ES-I3 (cell line): ENCODE measurements around the gene ADPRS.

ENCODE experiments used
- H3K36me3 ChIP-seq: 2 replicates; pipeline ENCODE4 v1.6.1; 2013; ENCODE audit warnings: mild to moderate bottlenecking, low read length, control low read depth, moderate library complexity; ENCODE audit not compliant: insufficient read depth
- H3K4me1 ChIP-seq: 2 replicates; pipeline ENCODE4 v1.6.1; 2013; ENCODE audit warnings: mild to moderate bottlenecking, control low read depth, low read length; ENCODE audit not compliant: insufficient read depth
- H3K9ac ChIP-seq: 2 replicates; pipeline ENCODE4 v1.6.1; 2013; ENCODE audit warnings: low read depth, mild to moderate bottlenecking, low read length, moderate library complexity
- H3K9me3 ChIP-seq: 2 replicates; pipeline ENCODE4 v1.6.1; 2013; ENCODE audit warnings: mild to moderate bottlenecking, low read length, moderate library complexity; ENCODE audit not compliant: control insufficient read depth, insufficient read depth

The ADPRS gene

DNA sequence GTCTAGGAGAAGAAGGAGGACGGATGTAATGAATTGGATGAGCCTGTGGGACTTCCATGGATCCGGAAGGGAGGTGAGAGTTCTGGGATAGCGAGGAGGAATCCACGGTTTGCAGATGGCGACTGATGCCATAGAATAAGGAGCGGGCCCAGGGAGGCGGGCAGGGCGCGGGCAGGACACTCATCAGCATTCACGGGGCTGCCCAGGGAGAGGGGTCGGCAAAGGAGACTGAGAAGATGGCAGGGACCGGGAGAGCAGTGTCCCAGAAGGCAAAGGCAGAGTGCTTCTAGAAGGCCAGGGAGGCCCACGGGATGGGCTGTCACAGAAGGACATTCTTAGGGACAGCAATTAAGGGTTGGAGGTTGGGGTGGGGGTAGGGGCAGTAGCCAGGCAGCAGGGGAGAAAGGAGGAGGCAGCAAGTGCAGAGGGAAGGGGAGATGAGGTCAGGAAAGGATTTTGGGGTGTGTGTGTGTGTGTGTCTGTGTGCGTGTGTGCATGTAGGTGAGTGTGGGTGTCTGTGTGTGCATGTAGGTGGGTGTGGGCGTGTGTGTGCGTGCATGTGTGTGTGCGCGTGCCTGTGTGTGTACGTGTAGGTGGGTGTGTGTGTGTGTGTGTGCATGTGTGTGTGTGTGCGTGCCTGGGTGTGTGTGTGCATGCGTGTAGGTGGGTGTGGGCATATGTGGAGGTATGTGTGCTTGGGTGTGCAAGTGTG is 37.5 kb downstream of the ADPRS start:
- H3K4me1 ChIP-seq, result no peaks in the 10 kb centered on the region
- H3K9ac ChIP-seq, result no peak overlapping the region
- no peaks in the 10 kb centered on the region for H3K9me3 ChIP-seq
- no peaks in the 10 kb centered on the region for H3K36me3 ChIP-seq

DNA sequence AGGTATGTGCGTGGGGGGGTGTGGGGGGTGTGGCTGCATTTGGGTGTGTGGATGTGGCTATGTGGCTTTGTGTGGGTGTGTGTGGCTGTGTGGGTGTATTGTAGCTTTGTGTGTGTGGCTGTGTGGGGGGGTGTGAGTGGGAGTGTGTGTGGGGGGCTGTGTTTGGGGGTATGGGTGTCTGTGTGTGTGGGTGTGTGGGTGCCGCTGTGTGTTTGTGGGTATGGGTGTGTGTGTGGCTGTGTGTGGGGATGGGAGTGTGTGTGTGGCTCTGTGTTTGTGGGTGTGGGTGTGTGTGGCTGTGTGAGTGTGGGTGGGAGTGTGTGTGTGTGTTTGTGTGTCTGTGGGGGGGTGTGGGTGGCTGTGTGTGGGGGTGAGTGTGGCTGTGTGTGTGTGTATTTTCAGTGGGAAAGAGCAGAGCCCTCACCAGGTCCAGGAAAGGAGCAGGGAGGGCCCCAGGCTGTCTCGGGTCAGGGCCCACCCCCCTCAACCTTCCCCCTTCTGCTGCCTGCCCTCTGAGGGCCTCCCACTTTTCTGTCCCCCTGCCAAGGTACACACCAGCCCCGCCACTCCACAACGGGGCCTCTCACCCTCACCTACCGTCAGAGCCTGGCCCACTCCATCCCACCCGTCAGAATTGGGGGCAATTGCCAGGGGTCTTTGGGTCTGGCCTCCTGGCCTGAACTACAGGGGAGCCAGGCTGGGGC is 38.3 kb downstream of the ADPRS start:
- Histone ChIP-seq H3K9ac (no peak overlapping the region), H3K36me3 (no peaks in the 10 kb centered on the region), H3K4me1 (no peaks in the 10 kb centered on the region), H3K9me3 (no peaks in the 10 kb centered on the region)

DNA sequence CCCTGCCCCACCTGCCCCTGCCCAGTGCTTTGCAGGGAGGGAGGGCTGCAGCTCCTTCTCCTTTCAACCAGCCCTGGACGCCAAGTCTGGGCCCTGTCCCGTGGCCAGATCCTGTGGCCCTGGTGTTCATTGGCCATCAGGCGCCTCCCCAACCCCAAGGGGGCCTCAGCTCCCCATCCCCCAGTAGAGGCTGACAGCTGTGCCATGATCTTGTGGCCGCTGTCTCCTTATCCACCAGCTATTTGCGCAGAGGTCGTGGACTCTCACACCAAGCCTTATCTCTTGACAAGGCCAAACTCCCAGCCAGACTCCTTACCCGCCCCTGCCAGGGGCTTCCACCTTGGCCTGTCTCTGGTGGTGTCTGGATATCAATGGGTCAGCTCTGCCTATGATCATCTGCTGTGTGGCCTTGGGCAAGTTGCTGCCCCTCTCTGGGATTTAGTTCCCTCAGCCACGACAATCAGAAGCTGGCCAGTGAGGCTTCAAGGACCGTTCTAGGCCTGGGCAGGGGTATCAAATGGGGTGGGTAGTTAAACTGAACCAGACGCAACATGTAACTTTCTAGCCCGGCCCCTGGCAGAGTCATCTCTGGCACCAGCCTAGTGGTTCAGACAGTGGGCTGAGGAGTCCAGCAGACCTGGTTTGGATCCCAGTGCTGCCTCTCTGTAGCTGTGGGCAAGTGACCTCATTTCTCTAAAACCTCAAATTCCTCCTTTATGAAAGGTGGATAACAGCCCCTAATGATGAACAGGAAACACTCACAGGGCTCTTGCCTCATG is 39.6 kb downstream of the ADPRS start:
- Histone ChIP-seq H3K9me3 (no peaks in the 10 kb centered on the region), H3K36me3 (no peaks in the 10 kb centered on the region), H3K9ac (no peak overlapping the region), H3K4me1 (0 out of 2 replicates have a peak, but pooled peaks cover under 1% of the 10 kb centered on the region)

DNA sequence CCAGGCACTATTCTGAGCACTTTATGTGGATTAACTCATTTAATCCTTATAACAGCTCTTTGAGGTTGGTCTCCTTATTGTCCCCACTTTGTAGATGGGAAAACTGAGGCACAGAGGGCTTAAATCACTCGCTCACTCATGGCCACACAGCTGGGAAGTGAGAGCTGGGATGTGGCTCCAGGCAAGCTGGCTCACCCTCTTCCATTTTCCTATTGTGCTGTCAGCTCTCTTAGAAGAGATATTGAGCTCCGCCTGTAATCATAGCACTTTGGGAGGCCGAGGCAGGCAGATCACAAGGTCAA is 40.2 kb downstream of the ADPRS start:
- H3K36me3 ChIP-seq, result no peaks in the 10 kb centered on the region
- no peaks in the 10 kb centered on the region for H3K9me3 ChIP-seq
- H3K9ac ChIP-seq, result no peak overlapping the region
- H3K4me1 ChIP-seq, result 0 out of 2 replicates have a peak, but pooled peaks cover 6% of the 10 kb centered on the region

DNA sequence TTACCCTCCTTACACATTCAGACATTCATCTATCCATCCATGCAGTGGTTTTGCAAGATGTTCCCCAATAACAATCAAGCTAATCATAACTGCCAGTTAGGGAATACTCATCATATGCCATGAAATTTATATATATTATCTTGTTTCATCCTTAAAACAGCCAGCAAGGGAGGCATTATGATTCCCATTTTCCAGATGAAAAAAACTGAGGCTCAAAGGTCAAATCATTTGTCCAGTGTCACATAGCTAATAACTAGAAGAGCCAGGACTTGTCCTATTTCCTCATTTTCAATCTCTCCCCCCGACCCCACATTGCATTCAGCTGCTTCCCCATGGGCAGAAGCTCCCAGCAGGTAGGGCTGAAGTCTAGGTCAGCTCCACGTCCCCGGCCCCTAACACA is 43.3 kb downstream of the ADPRS start:
- no peaks in the 10 kb centered on the region for H3K36me3 ChIP-seq
- peaks cover 15% of the 10 kb centered on the region; the same call in 1 of the 2 replicates for H3K4me1 ChIP-seq
- no peaks in the 10 kb centered on the region for H3K9me3 ChIP-seq
- no peak overlapping the region for H3K9ac ChIP-seq

DNA sequence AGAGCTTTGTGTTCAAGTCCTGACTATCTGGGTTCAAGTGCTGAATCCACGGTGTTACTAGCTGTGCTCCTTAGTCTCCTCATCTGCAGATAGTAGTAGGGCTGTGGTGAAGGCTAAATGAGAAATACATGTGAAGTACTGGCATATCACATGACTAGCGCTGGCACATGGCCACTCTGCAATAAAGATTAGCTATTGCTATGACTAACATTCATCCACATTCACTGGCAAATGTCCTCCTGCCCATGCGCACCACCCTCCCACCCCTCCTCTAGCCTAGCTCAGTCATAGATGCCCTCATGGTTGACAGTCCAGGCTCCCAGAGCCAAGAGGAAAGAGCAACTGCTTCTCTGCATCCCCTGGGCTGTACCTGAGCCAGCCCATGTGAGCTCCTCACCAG is 44.8 kb downstream of the ADPRS start:
- no peaks in the 10 kb centered on the region for H3K9me3 ChIP-seq
- no peaks in the 10 kb centered on the region; the same call in 1 of the 2 replicates for H3K36me3 ChIP-seq
- peaks cover 15% of the 10 kb centered on the region; the same call in 1 of the 2 replicates for H3K4me1 ChIP-seq
- no peak overlapping the region for H3K9ac ChIP-seq

DNA sequence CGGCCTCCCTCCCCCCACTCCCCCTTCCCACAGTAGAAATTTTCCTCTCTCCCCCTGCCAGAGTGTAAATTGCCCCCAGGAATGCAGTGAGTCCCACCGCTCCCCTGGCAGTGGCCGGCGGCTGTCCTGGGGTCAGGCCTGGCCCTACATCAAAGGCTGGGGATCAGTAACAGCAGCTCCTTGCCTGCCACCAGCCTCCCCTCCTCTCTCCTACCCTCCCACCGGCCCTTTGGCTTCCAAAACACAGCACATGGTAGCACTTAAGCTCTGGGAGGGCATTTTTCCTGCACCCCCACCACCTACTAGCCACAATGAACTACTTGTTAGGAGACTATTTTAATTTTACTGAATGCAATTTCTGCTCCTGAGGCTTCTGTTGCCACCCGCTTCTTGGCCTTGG is 45.3 kb downstream of the ADPRS start:
- Histone ChIP-seq H3K36me3 (no peaks in the 10 kb centered on the region; the same call in 1 of the 2 replicates), H3K9ac (no peak overlapping the region)

DNA sequence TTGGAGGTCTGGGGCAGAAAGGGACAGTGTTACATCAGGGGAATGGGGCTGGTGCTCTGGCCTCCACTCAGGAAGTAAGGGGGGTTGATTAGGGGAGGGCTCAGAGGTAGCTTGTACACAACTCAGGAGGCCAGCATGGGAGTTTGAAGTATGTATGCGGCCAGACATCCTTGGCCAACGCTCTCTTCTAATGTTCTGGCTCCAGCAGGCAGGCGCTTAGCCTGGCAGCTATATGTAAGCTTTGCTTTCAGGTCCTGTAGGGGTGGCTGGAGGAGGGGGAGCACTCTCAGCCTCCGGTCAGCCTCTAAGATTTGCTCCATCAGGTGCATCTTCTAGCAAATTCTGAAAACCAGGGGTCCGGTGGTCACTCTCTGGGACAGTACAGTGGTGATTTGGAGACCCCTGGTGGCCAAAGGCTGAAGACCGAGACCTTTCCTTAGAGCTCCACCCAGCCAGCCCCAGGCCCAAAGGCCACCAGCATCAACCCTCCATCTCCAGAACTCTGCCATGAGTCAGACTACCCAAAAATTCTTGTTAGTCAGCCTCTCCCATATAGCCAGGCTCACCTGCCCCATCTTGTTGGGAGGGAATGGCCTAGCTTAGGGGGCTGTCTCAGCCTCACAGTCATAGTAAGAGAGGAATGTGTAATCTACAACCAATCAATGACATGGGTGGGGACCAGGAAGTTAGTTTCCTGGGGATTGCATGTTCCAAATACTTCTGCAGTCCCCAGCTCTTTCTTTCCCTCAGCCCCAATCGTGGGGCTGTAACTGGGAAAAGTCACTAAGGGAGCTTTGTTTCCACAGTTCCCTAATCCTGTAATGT is 46.0 kb downstream of the ADPRS start:
- H3K9ac ChIP-seq, result no peak overlapping the region
- no peaks in the 10 kb centered on the region for H3K9me3 ChIP-seq
- H3K4me1 ChIP-seq, result peaks cover 15% of the 10 kb centered on the region; the same call in 1 of the 2 replicates
- no peaks in the 10 kb centered on the region; the same call in 1 of the 2 replicates for H3K36me3 ChIP-seq

More for the DNA sequence above, 45.3 kb downstream of the ADPRS start:
- peaks cover 15% of the 10 kb centered on the region; the same call in 1 of the 2 replicates for H3K4me1 ChIP-seq
- no peaks in the 10 kb centered on the region for H3K9me3 ChIP-seq

DNA sequence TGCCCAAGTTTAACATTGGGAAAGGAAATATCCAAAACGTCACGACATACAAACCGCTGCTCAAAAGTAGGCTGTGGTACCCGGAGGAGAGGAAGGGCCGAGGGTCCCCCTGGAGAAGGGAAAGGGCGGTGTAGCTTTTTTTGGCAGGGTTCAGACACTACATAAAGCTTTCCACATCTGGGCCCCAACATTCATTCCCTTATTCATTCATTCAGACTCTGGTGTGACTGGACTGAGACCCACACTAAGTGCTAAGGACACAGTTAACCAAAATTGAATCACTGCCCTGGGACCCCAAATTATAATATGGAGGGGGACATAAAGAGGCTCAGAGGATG is 46.6 kb downstream of the ADPRS start:
- H3K9me3 ChIP-seq, result no peaks in the 10 kb centered on the region
- H3K4me1 ChIP-seq, result peaks cover 15% of the 10 kb centered on the region; the same call in 1 of the 2 replicates
- H3K9ac ChIP-seq, result no peak overlapping the region
- H3K36me3 ChIP-seq, result no peaks in the 10 kb centered on the region; the same call in 1 of the 2 replicates

DNA sequence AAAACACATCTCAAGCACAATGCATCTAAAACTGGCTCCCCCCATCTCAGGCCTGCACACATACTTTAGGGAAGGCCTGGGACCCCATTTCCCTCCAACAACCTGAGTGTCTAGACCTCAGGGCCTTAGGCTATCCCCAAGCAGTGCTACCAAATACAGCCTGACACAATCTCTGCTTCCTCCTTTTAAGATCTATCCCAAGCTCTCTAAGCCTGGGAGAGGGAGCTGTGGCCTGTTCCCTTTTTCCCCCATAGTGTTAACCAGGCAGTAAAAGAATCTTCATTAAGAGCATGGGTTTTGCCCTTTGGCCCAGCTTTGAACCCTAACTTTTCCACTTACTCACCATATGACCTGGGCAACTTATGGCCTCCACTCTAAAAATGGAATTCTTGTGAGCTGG is 47.1 kb downstream of the ADPRS start:
- H3K36me3 ChIP-seq, result no peaks in the 10 kb centered on the region; the same call in 1 of the 2 replicates
- no peaks in the 10 kb centered on the region for H3K9me3 ChIP-seq
- H3K9ac ChIP-seq, result no peak overlapping the region
- H3K4me1 ChIP-seq, result peaks cover 15% of the 10 kb centered on the region; the same call in 1 of the 2 replicates

DNA sequence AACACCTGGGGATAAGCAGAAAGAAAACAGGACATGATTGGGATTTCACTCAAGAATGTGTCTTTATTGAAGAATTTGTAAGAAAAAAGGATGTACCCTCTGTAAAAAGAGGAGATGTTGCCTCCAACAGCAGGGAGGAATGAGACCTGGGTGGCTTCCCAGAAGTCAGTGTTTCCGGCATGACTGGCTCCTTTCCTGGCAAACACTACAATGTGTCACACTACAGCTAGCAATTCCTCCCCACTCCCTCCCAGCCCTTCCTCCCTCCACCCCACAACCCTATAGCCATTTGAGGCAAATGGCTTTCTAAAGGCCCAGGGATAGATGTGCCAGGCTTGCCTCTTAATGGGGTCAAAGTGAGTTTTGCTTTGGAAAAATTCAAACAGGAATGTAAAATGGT is 47.8 kb downstream of the ADPRS start:
- H3K36me3 ChIP-seq, result no peaks in the 10 kb centered on the region; the same call in 1 of the 2 replicates
- peaks cover 15% of the 10 kb centered on the region; the same call in 1 of the 2 replicates for H3K4me1 ChIP-seq

DNA sequence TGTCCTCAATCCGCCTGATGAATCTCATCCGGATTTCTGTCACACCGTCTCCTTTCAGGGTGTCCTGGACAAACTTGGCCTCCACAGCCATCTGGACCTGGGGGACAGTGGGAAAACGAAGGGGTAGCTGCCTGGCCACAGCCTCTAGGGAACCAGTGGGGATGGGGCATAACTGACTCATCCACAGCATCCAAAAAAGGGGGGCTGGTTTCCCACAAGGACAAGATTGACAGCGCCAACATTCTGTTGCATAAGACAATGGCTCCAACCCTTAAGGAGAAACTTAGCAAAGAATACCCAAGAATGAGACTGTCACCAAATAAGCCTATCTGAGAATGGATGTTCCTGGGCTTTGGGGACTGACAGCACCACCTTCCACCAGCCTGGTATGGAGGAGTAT is 48.5 kb downstream of the ADPRS start:
- no peaks in the 10 kb centered on the region for H3K9me3 ChIP-seq
- H3K9ac ChIP-seq, result no peak overlapping the region
- H3K4me1 ChIP-seq, result peaks cover 15% of the 10 kb centered on the region; the same call in 1 of the 2 replicates
- H3K36me3 ChIP-seq, result no peaks in the 10 kb centered on the region; the same call in 1 of the 2 replicates

More for the DNA sequence above, 47.8 kb downstream of the ADPRS start:
- Histone ChIP-seq H3K9me3 (no peaks in the 10 kb centered on the region), H3K9ac (no peak overlapping the region)

DNA sequence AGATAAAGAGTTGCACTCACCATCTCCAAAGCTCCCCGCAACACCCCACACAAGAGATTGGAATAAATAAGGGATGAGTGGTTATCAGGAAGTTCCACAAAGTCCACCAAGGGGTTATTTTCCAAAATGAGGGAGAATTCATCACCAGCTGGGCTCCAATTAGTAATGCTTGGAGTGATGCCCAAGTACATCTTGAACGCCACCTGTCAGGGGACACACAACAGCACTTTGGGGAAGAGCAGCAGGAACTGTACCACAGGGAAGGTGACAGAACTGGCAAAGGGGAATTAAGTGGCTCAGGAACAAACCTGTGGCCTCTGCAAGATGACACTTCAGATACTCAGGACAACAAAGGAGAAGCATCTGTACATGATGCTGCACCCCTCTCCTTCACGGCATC is 49.1 kb downstream of the ADPRS start:
- H3K36me3 ChIP-seq, result no peaks in the 10 kb centered on the region; the same call in 1 of the 2 replicates
- peaks cover 15% of the 10 kb centered on the region; the same call in 1 of the 2 replicates for H3K4me1 ChIP-seq
- no peak overlapping the region for H3K9ac ChIP-seq
- H3K9me3 ChIP-seq, result no peaks in the 10 kb centered on the region

DNA sequence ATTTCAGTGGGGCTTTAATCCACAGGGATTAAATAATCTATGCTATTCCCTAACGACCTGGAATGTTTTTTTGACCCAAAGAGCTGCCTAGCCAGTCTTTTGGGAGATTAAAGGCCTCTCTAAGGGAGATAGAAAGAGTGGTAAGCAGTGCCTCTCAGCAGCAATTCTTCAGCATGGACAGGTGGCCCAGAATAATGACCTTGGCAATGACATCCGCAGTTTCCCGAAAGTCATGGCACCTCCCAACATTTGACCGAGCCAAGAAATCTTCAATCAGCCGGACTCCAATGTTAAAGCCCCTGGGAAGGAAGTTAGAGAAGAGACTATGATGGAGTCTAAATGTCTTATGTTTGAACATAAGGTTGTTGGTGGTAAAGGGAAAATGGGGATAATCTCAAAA is 50.8 kb downstream of the ADPRS start:
- H3K9me3 ChIP-seq, result no peaks in the 10 kb centered on the region
- H3K36me3 ChIP-seq, result no peaks in the 10 kb centered on the region; the same call in 1 of the 2 replicates
- H3K4me1 ChIP-seq, result peaks cover 4% of the 10 kb centered on the region; the same call in 1 of the 2 replicates
- H3K9ac ChIP-seq, result no peak overlapping the region
